PC-3 (cell line): ENCODE measurements around the gene SSU72. TPM values are rescaled to one million over a fixed set of nuclear protein-coding genes. Genes with fewer than 3 reads are reported as not detected.
"Not testable (repeated sequence)": the region's sequence is repeated elsewhere in the genome, so short reads cannot be mapped to it uniquely, and the experiment has no call there.

Experiments
- ATAC-seq: fragments of 200-7000 bp; cut with Tn5 transposase; 2 replicates; pipeline ENCODE4 v1.9.1; 2020; ENCODE audit warnings: mild to moderate bottlenecking, moderate library complexity
- BruUV-seq: library from RNA; stranded (reverse); fragments of 400-500 nt; replicated peaks from 2 replicates; lab custom pipeline; 2021; lab: Mats Ljungman, UMichigan
- CTCF ChIA-PET: fragments of 300-600 bp; sonication (Branson Sonifier 250); formaldehyde crosslinking; loops from one replicate; lab custom pipeline; 2022; ENCODE audit warnings: antibody characterized with exemption; lab: Charles Lee
- POLR2A ChIA-PET: fragments of 300-600 bp; sonication (Branson Sonifier 250); formaldehyde crosslinking; loops from one replicate; lab custom pipeline; 2022; ENCODE audit warnings: antibody characterized with exemption; ENCODE audit not compliant: unreplicated experiment; lab: Charles Lee
- DNase-seq: peaks from one replicate; pipeline ENCODE4 v3.0.0-alpha.2; 2015
- H2AFZ ChIP-seq: fragments of 300-600 bp; sonication (generic); 2 replicates; pipeline ENCODE4 v1.6.0; 2016; ENCODE audit warnings: antibody characterized with exemption, low read length
- H3F3A ChIP-seq: fragments of 300-600 bp; sonication (generic); one replicate; pipeline ENCODE4 v1.6.0; 2017; ENCODE audit warnings: antibody characterized with exemption, low read length, control low read depth, mild to moderate bottlenecking; ENCODE audit not compliant: unreplicated experiment
- H3K27ac ChIP-seq: fragments of 300-600 bp; sonication (generic); 2 replicates; pipeline ENCODE4 v1.5.1; 2016; ENCODE audit warnings: mild to moderate bottlenecking, low read length
- H3K27me3 ChIP-seq: fragments of 300-600 bp; sonication (generic); 2 replicates; pipeline ENCODE4 v1.6.1; 2016; ENCODE audit warnings: low read length, mixed read lengths
- H3K36me3 ChIP-seq: fragments of 300-600 bp; sonication (generic); 2 replicates; pipeline ENCODE4 v1.6.1; 2016; ENCODE audit warnings: low read depth, mixed run types, low read length, mixed read lengths
- H3K4me1 ChIP-seq: fragments of 300-600 bp; sonication (generic); 2 replicates; pipeline ENCODE4 v1.5.1; 2016; ENCODE audit warnings: low read length; ENCODE audit not compliant: insufficient read depth
- H3K4me2 ChIP-seq: fragments of 300-600 bp; sonication (generic); 2 replicates; pipeline ENCODE4 v1.6.0; 2016; ENCODE audit warnings: low read length
- H3K4me3 ChIP-seq: fragments of 300-600 bp; sonication (generic); 2 replicates; pipeline ENCODE4 v1.5.1; 2016; ENCODE audit warnings: mild to moderate bottlenecking, low read length, mixed read lengths
- H3K79me2 ChIP-seq: fragments of 300-600 bp; sonication (generic); 2 replicates; pipeline ENCODE4 v1.6.1; 2017; ENCODE audit warnings: low read length, mixed read lengths
- H3K9ac ChIP-seq: fragments of 300-600 bp; sonication (generic); 2 replicates; pipeline ENCODE4 v1.6.0; 2016; ENCODE audit warnings: mild to moderate bottlenecking, low read length
- H3K9me2 ChIP-seq: fragments of 300-600 bp; sonication (generic); replicated peaks from 2 replicates; pipeline ENCODE4 v1.6.1; 2016; ENCODE audit warnings: mixed run types, low read length, mixed read lengths
- H3K9me3 ChIP-seq: fragments of 300-600 bp; sonication (generic); 2 replicates; pipeline ENCODE4 v1.6.1; 2016; ENCODE audit warnings: low read length, mixed read lengths
- H4K20me1 ChIP-seq: fragments of 300-600 bp; sonication (generic); 2 replicates; pipeline ENCODE4 v1.6.1; 2016; ENCODE audit warnings: low read length, mixed read lengths
- CTCF ChIP-seq: fragments of 300-600 bp; sonication (generic); conservative IDR thresholded peaks from 2 replicates; pipeline ENCODE4 v1.5.1; 2017; ENCODE audit warnings: antibody characterized with exemption, low read depth, mild to moderate bottlenecking, low read length
- EZH2 ChIP-seq: fragments of 300-600 bp; sonication (generic); IDR thresholded peaks from one replicate; pipeline ENCODE4 v1.6.1; 2017; ENCODE audit warnings: antibody characterized with exemption, mild to moderate bottlenecking, low read length; ENCODE audit not compliant: unreplicated experiment
- EZH2phosphoT487 ChIP-seq: fragments of 300-600 bp; sonication (generic); IDR thresholded peaks from 2 replicates; pipeline ENCODE4 v1.6.1; 2018; ENCODE audit warnings: mild to moderate bottlenecking, antibody characterized with exemption, low read length, borderline replicate concordance
- intact Hi-C: fragments of 100-400 bp; cut with micrococcal nuclease; formaldehyde crosslinking; loops from 2 replicates; pipeline ENCODE4 v1.9.0; 2023
- total RNA-seq: library from RNA; depleted of rRNA; stranded (reverse); fragments of >200 nt; gene quantifications from 2 replicates; pipeline ENCODE4 v1.2.3, GENCODE V29; 2014

SSU72 gene
- total RNA-seq, 1 experiment from 2014 or later: 283 TPM

DNA sequence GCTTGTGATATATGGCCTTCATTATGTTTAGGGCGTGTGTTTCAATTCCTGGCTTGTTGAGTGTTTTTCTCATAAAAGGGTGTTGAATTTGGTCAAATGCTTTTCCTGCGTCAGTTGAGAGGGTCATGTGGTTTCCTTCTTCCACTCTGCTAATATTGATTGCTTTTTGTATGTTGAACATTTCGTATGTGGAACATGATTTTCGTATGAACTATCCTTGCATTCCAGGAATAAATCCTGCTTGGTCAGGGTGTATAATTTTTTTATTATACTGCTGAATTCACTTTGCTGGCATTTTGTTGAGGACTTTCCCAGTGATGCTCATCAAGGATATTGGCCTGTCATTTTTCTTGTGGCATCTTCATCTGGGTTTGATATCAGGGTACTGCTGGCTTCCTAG lies 67.4 kb downstream of the SSU72 start:
- Histone ChIP-seq H3K27ac (no peak overlapping the region), H3F3A (no peaks in the 10 kb centered on the region), H3K4me2 (no peak overlapping the region), H3K9me2 (no peaks in the 10 kb centered on the region), H3K79me2 (peaks cover 12% of the 10 kb centered on the region), H3K9ac (no peak overlapping the region), H2AFZ (no peak overlapping the region), H3K36me3 (no peaks in the 10 kb centered on the region), H3K4me3 (no peak overlapping the region), H3K9me3 (no peaks in the 10 kb centered on the region), H4K20me1 (no peaks in the 10 kb centered on the region), H3K27me3 (no peaks in the 10 kb centered on the region), H3K4me1 (peaks cover 19% of the 10 kb centered on the region)
- intact Hi-C loops: no loop called here
- DNase-seq: no peak
- no peak for ATAC-seq
- ChIA-PET CTCF (no interaction called here), POLR2A (interaction anchor here (0.6 kb wide), 1 partner anchor 49 kb away, joined by 5 read pairs; no protein-coding TSS in a partner anchor)
- TF ChIP-seq CTCF (no peak), EZH2phosphoT487 (no peak), EZH2 (no peak)
- no TSS peak for BruUV-seq

DNA sequence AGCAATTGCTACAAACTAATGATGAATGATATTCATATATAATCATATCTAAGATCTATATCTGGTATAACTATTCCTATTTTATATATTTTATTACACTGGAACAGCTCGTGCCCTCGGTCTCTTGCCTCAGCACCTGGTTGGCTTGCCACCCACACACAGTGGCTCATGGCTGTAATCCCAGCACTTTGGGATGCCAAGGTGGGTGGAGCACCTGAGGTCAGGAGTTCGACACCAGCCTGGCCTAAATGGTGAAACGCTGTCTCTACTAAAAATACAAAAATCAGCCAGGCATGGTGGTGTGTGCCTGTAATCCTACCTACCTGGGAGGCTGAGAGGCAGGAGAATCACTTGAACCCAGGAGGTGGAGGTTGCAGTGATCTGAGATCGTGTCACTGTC lies 68.9 kb downstream of the SSU72 start:
- H3K36me3 ChIP-seq, H3K9me2 ChIP-seq, H3K9ac ChIP-seq, H3K27ac ChIP-seq, ATAC-seq, H4K20me1 ChIP-seq, DNase-seq, H2AFZ ChIP-seq, H3F3A ChIP-seq, H3K9me3 ChIP-seq, H3K79me2 ChIP-seq, BruUV-seq, H3K27me3 ChIP-seq: not testable (repeated sequence)
- ChIA-PET CTCF (interaction anchor here (0.6 to 0.8 kb wide), 7 partner anchors 44 to 201 kb away, joined by 3 to 9 read pairs (median 4); partner anchors contain the start of genes AURKAIP1 and CCNL2), POLR2A (interaction anchor here (0.6 kb wide), 1 partner anchor 237 kb away, joined by 3 read pairs; no protein-coding TSS in a partner anchor)
- Histone ChIP-seq H3K4me2 (peak overlapping the region; percentile 13; the same call in 1 of the 2 replicates), H3K4me3 (peak overlapping the region; percentile 41; the same call in 1 of the 2 replicates), H3K4me1 (peaks cover 14% of the 10 kb centered on the region)
- intact Hi-C loops: loop anchor here (2.0 kb wide), 1 partner anchor 107 kb away; the partner anchor contains the start of gene CCNL2

DNA sequence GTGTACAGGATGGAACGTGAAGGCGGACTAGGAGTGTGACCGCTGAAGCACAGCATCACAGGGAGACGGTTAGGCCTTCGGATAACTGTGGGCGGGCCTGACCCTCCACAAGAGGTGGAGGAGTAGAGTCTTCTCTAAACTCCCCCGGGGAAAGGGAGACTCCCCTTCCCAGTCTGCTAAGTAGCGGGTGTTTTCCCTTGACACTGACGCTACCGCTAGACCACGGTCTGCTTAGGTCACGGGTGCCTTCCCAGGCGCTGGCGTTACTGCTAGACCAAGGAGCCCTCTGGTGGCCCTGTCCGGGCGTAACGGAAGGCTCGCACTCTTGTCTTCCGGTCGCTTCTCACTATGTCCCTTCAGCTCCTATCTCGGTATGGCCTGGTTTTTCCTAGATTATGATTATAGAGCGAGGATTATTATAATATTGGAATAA lies 69.3 kb downstream of the SSU72 start:
- not testable (repeated sequence) for H3K79me2 ChIP-seq, H3K9me2 ChIP-seq, H3K9me3 ChIP-seq, H3K4me1 ChIP-seq, H3F3A ChIP-seq, H3K27me3 ChIP-seq, H3K36me3 ChIP-seq, H4K20me1 ChIP-seq, H3K9ac ChIP-seq
- H3K27ac ChIP-seq: 0 out of 2 replicates have a peak overlapping the region, but pooled peaks have one; percentile 30
- POLR2A ChIA-PET: interaction anchor here (0.6 kb wide), 2 partner anchors 19 to 106 kb away, joined by 3 to 9 read pairs; partner anchors contain the start of gene CCNL2
- CTCF ChIA-PET: interaction anchor here (0.6 to 1.3 kb wide), 10 partner anchors 44 to 627 kb away, joined by 3 to 9 read pairs (median 4); partner anchors contain the start of genes AURKAIP1 and CCNL2
- H2AFZ ChIP-seq: peak overlapping the region; percentile 50; the same call in 1 of the 2 replicates
- ATAC-seq (peak; percentile 85), DNase-seq (peak; percentile 50)
- H3K4me3 ChIP-seq: peak overlapping the region; percentile 41; the same call in 1 of the 2 replicates
- TF ChIP-seq CTCF: peak; percentile 37
- intact Hi-C loops: loop anchor here (2.0 kb wide), 1 partner anchor 107 kb away; the partner anchor contains the start of gene CCNL2
- TSS peak; percentile 79 for BruUV-seq
- peak overlapping the region; percentile 63 for H3K4me2 ChIP-seq
